ENCODE data around the gene NIM1K. TPM values are rescaled to one million over a fixed set of nuclear protein-coding genes. Genes with fewer than 3 reads are reported as not detected.

NIM1K gene
- total and polyA plus RNA-seq, 2 of the 4 experiments (the other 2 are of a cell fraction) = 0.54 to 0.68 TPM

DNA sequence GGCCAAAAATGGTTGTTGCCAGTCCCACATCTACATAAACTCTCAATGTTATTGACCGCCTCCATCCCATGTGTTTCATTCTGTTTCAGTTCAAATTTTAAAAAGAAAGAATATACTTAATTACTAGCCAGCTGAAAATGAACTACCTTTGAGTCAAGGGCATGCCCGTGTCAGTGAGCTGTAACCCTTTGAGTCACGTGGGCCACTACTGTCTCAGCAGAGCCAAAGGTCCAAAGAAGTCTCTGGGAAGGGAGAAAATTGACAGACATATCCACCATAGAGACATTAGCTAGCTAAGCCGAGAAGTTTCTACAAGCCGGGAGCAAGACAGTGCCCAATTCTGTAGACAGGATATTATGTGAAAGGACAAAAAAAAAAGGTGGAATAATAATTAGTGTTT is 59.7 kb downstream of the NIM1K start:
- CTCF ChIA-PET = no interaction called here

More for the DNA sequence above, 59.7 kb downstream of the NIM1K start:
- Histone ChIP-seq H2BK5ac (ENCODE audit: low read depth, low read length, poor library complexity, severe bottlenecking) (no peak overlapping the region), H4K20me1 (ENCODE audit: insufficient read depth, low read length) (no peaks in the 10 kb centered on the region), H2BK15ac (ENCODE audit: low read depth, low read length) (no peak overlapping the region), H2AK5ac (ENCODE audit: low read depth, low read length) (no peak overlapping the region), H3K9me1 (ENCODE audit: insufficient read depth, low read length) (no peaks in the 10 kb centered on the region), H3K27ac (ENCODE audit: insufficient read depth, low read length) (no peak overlapping the region), H3K18ac (ENCODE audit: low read depth, low read length) (no peak overlapping the region), H2AK9ac (replicated peaks; ENCODE audit: low read depth, low read length, poor library complexity) (no peak overlapping the region), H3K14ac (replicated peaks; ENCODE audit: low read depth, low read length) (no peak overlapping the region), H4K5ac (ENCODE audit: low read depth, low read length) (no peak overlapping the region), H4K8ac (ENCODE audit: low read depth in 2 of 2, low read length in 2 of 2) (no peak overlapping the region), H3K56ac (ENCODE audit: extremely low read depth, insufficient read depth, low read length) (no peak overlapping the region), H3K36me3 (ENCODE audit: control insufficient read depth, insufficient read depth, low read length) (no peaks in the 10 kb centered on the region), H3K79me1 (ENCODE audit: low read depth in 1 of 2, low read length in 2 of 2) (no peaks in the 10 kb centered on the region), H3K27me3 (ENCODE audit: control insufficient read depth, insufficient read depth, low read length) (peaks cover 2% of the 10 kb centered on the region), H2BK20ac (ENCODE audit: low read depth, low read length) (no peak overlapping the region), H2BK120ac (ENCODE audit: low read depth, low read length) (no peak overlapping the region), H3K4me2 (ENCODE audit: low read depth, low read length) (no peak overlapping the region), H3K4me1 (ENCODE audit: control insufficient read depth, insufficient read depth, low read length) (no peaks in the 10 kb centered on the region), H3K23ac (ENCODE audit: low read depth, low read length) (no peak overlapping the region; the same call in 1 of the 2 replicates), H3K4me3 (ENCODE audit: insufficient read depth, low read depth, low read length) (no peak overlapping the region), H3K4ac (ENCODE audit: low read depth, low read length) (no peak overlapping the region), H3K9ac (ENCODE audit: low read depth, low read length) (no peak overlapping the region), H2AFZ (replicated peaks; ENCODE audit: low read length, poor library complexity) (no peak overlapping the region), H4K91ac (ENCODE audit: insufficient read depth, low read depth, low read length) (no peak overlapping the region), H3K9me3 (ENCODE audit: control insufficient read depth, insufficient read depth, low read length) (no peaks in the 10 kb centered on the region)
- TF ChIP-seq, protein P1, sequence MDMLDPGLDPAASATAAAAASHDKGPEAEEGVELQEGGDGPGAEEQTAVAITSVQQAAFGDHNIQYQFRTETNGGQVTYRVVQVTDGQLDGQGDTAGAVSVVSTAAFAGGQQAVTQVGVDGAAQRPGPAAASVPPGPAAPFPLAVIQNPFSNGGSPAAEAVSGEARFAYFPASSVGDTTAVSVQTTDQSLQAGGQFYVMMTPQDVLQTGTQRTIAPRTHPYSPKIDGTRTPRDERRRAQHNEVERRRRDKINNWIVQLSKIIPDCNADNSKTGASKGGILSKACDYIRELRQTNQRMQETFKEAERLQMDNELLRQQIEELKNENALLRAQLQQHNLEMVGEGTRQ (IDR thresholded peaks at IDR 0.05; ENCODE audit: low read depth, low read length) = no peak
- no peak for TF ChIP-seq RAD21 (IDR thresholded peaks at IDR 0.05; ENCODE audit: low read length)
- no peak for TF ChIP-seq MXI1 (IDR thresholded peaks at IDR 0.05; ENCODE audit: borderline replicate concordance, low read depth, low read length)
- no TSS peak for BruUV-seq (replicated peaks)
- DNase-seq (no peak), ATAC-seq (ENCODE audit: low read depth) (no peak)
- no CpG with 5 or more reads among the region's 5 CpGs for WGBS, 2 experiments (ENCODE audit: extremely low coverage in 2 of 2, insufficient read length in 1 of 2)
- POLR2A ChIA-PET (ENCODE audit: unreplicated experiment) = no interaction called here
- dilution Hi-C loops (cut with HindIII; ENCODE audit: low sequenced_read_pairs, unreplicated experiment) = no loop called here
- in situ Hi-C loops (cut with MboI; ENCODE audit: low sequenced_read_pairs) = no loop called here
- intact Hi-C loops (cut with micrococcal nuclease) = no loop called here

Data from IMR-90 (cell line).